Renal cortex interstitium (tissue), 11 donors: ENCODE measurements around the gene FAP. TPM values are rescaled to one million over a fixed set of nuclear protein-coding genes. Genes with fewer than 3 reads are reported as not detected.

Experiments
- DNase-seq, 11 donors: peaks; one replicate each; pipeline ENCODE4 v3.0.0-alpha.2; 2013; ENCODE audit warnings: low read depth in 9 of 11, low spot score in 4 of 11; ENCODE audit errors: extremely low read depth in 1 of 11
- polyA plus RNA-seq, 3 donors: library from polyadenylated mRNA; unstranded; fragments of 120-200 nt; gene quantifications; one replicate each; pipeline ENCODE4 v1.2.1, GENCODE V29; 2013; ENCODE audit not compliant: insufficient read length in 3 of 3

FAP gene
- polyA plus RNA-seq, 3 donors: 10.9 to 12.9 (median 11.6) TPM

- no peak for DNase-seq
Observed at GRCh38 chr2:162202203-162202602, 41.0 kb downstream of the FAP start.

GRCh38 chr2:162200636-162201035 is 42.6 kb downstream of the FAP start:
- no peak for DNase-seq

- DNase-seq: no peak
Observed at GRCh38 chr2:162199913-162200312, 43.3 kb downstream of the FAP start.

- DNase-seq: no peak
Observed at GRCh38 chr2:162198239-162198638, 45.0 kb downstream of the FAP start.

- no peak for DNase-seq
Observed at GRCh38 chr2:162197069-162197825, 46.0 kb downstream of the FAP start.

GRCh38 chr2:162196638-162197037 is 46.6 kb downstream of the FAP start:
- no peak for DNase-seq

GRCh38 chr2:162188451-162188850 is 54.8 kb downstream of the FAP start:
- no peak for DNase-seq

GRCh38 chr2:162185541-162186232 is 57.6 kb downstream of the FAP start:
- no peak for DNase-seq

- no peak for DNase-seq
Observed at GRCh38 chr2:162184821-162185450, 58.3 kb downstream of the FAP start.

GRCh38 chr2:162184359-162184758 is 58.9 kb downstream of the FAP start:
- no peak for DNase-seq

GRCh38 chr2:162182395-162182794 is 60.9 kb downstream of the FAP start:
- DNase-seq: no peak

- DNase-seq: no peak
Observed at GRCh38 chr2:162177301-162177700, 65.9 kb downstream of the FAP start.

GRCh38 chr2:162175714-162176113 is 67.5 kb downstream of the FAP start:
- DNase-seq: no peak

GRCh38 chr2:162174746-162175145 is 68.5 kb downstream of the FAP start:
- no peak for DNase-seq

GRCh38 chr2:162172802-162173370 is 70.4 kb downstream of the FAP start:
- DNase-seq: no peak

- DNase-seq: no peak
Observed at GRCh38 chr2:162166745-162167144, 76.5 kb downstream of the FAP start.

- DNase-seq: no peak
Observed at GRCh38 chr2:162166174-162166573, 77.1 kb downstream of the FAP start.

GRCh38 chr2:162164802-162165201 is 78.4 kb downstream of the FAP start:
- no peak for DNase-seq

GRCh38 chr2:162159446-162159845 is 83.8 kb downstream of the FAP start:
- no peak for DNase-seq

GRCh38 chr2:162156149-162156548 is 87.1 kb downstream of the FAP start:
- DNase-seq: no peak
